LNCAP (cell line): ENCODE results near the gene FAM107B.

Experiments
- TF ChIP-seq, protein P1 (sequence below): fragments of 450-650 bp; IDR thresholded peaks from 2 replicates; pipeline ENCODE4 v1.5.1; 2017; ENCODE audit warnings: mild to moderate bottlenecking

Gene FAM107B

DNA sequence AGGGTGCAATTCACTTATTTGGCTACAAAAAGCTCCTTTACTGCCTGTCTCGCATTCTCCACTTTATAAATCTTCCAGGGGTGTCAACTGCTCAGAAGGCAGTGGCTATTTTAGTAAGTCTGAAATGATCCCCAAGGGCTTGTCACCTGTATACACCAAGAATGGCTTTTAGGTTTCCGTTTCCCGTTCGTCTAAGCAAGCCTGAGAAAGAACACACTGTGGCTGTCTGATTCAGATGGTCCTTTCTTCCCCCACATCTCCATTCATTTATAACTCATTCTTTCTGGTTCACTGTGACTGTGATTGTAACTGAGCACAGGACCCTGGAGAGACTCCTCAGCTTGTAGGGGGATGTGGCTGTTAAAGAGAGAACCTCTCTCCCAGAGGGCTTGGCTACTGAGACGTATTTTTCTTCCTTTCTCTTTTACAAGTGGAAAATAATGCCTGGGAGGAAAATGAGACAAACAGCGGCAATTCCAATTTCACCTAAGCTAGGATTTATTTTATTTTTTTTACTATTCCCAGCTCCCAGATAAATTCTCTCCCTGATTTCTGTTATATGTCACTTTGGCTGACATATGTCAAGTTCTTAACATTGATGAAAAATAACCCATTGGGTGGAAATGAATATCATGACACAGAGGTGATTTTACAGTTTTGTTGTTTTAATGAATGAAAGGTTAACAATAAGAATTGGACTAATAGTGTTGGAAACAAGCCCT lies 129.3 kb downstream of the FAM107B start:
- TF ChIP-seq, protein P1, sequence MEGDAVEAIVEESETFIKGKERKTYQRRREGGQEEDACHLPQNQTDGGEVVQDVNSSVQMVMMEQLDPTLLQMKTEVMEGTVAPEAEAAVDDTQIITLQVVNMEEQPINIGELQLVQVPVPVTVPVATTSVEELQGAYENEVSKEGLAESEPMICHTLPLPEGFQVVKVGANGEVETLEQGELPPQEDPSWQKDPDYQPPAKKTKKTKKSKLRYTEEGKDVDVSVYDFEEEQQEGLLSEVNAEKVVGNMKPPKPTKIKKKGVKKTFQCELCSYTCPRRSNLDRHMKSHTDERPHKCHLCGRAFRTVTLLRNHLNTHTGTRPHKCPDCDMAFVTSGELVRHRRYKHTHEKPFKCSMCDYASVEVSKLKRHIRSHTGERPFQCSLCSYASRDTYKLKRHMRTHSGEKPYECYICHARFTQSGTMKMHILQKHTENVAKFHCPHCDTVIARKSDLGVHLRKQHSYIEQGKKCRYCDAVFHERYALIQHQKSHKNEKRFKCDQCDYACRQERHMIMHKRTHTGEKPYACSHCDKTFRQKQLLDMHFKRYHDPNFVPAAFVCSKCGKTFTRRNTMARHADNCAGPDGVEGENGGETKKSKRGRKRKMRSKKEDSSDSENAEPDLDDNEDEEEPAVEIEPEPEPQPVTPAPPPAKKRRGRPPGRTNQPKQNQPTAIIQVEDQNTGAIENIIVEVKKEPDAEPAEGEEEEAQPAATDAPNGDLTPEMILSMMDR: no peak

DNA sequence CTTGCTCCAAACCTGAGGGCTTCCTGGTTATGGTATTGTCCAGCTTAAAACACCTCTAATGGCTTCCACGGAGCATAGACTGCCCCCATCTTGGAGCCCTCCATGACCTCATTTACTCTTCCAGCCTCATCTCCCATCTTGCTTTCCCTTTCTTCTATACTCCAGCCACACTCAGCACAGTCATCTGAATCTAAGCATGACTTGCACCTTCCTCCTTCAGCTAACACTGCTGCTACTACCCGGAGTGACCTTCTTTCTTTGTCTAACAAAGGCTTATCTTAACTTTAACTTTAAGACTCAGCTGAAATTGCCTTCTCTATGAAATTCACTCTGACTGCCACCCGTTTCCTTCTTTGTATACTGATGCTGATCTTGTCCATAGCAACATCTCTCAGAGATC lies 135.1 kb downstream of the FAM107B start:
- TF ChIP-seq, protein P1: no peak

DNA sequence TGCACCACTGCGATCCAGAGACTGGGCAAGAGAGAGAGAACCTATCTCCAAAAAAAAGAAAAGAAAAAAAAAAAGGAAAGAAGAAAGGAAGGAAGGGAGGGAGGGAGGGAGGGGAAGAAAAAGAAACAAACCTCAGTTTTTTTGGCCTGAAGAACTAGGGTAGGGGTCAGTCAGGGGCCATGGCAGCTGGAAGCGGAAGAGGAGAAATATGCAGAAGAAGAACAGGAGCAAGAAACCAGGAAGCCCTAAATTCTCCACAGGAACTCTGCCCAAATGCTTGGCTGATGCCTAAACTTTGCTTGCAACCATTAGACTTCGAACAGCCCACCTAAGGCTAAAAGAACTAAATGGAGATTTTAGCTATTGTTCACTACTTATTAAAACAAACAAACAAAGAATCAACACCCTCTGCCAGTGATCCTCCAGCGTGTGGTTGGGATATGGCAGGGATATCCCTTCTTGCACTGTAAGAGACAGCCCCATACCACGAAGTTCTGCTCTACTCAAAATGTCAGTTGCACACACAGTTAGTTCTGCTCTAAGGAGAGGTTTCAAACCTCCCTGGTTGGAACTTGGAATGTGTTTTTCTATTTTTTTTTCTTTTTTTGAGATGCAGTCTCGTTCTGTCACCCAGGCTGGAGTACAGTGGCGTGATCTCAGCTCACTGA lies 139.5 kb downstream of the FAM107B start:
- TF ChIP-seq, protein P1: no peak

DNA sequence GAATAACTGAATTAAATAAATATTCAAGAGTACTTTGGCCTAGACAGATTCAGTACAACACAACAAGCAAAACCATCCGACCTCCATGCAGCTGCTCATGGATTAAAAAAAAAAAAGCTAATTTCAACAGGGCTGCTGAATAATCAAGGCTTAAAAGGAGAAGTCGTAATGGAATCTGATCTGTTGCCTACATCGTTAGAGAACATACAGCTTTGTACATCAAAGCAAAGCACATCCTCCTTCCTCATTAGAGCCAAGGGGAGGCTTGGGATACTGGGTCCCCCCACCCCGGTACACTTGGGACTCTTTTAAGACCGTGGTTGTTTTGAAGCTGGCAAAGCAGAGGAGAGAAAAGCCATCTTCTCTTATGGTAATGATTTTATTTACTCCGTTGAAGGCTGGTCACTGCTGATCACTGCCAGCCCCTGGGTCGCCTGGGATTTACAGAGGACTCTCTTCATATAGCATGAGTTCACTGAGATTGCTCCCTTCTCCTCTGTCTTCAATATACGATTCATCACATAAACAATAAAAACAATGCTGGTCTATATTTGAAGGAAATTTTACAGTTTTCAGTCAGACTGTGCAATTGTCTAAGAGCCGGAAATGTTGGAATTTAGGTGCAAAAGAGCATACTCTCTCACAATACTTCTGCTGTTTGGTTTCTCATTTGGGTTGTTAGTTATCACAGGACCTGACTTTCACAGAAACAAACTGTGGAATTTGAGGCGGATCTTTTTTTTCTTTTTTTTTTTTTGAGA lies 148.8 kb downstream of the FAM107B start:
- TF ChIP-seq, protein P1: no peak

DNA sequence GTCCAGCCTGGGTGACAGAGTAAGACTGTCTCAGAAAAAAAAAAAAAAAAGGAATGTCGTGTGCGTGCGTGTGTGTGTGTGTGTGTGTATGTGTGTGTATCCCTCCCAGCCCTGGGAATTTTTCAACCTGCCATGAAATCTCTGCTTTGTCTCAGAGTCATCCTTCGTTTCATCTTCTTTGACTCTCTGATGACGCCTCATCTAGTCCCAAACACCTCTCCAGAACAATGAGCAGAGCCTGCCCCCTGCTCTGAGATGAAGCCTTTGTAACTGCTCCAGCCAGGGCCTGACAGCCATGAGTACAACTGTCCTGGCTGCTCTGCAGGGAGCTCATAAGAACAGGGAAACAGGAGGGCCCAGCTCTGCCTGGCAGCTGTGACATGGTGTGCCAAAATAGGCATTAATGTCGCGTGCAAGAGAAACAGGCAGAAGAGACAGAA lies 149.5 kb downstream of the FAM107B start:
- TF ChIP-seq, protein P1: no peak

DNA sequence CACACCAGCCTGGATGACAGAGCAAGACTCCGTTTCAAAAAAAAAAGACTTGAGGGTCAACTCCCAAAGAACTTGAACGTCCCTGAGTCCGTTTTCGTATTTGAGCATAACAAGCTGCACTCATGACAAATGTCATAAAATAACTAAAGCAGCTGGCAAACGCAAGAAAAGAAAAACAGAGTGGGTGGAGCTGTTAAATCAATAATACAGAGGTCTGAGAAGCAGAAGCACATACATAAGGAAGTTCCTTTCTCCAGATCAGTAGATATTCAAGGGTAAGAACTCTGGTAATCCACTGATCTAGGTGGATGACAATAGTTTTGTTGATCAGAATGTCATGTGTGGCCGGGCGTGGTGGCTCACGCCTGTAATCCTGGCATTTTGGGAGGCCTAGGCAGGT lies 150.1 kb downstream of the FAM107B start:
- TF ChIP-seq, protein P1: no peak

DNA sequence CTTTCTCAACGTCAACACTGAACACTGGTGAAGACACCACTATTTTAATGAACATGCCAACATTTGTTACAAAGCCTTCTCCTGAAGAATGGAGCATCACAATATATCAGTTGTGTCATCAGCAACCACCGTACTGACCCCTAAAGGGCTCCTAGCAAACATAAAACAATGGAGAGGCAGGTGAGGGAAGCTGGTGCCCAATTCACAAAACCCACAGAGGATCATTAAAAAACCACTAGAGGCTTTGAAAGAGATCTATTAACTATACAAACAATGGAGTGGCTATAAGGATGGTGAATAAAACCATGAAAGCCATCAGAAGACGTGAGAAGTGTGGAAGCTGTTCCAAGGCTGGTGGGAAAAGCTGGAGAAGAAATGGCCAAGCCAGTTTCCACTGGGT lies 150.8 kb downstream of the FAM107B start:
- TF ChIP-seq, protein P1: no peak
